B cell (primary cell): ENCODE data around the gene ACAP2. TPM values are rescaled to one million over a fixed set of nuclear protein-coding genes. Genes with fewer than 3 reads are reported as not detected.

Experiments used
- ATAC-seq: fragments of 200-7000 bp; cut with Tn5 transposase; one replicate; pipeline ENCODE4 v1.10.0; 2021; ENCODE audit warnings: low read depth, mild to moderate bottlenecking, moderate number of reproducible peaks, moderate library complexity
- CTCF ChIA-PET: fragments of 350-600 bp; sonication (Branson Sonifier 250); formaldehyde crosslinking; loops from one replicate; lab custom pipeline; 2021; ENCODE audit warnings: antibody characterized with exemption, inconsistent platforms; lab: Charles Lee
- POLR2A ChIA-PET: fragments of 350-600 bp; sonication (Branson Sonifier 250); formaldehyde crosslinking; loops from one replicate; lab custom pipeline; 2021; ENCODE audit warnings: antibody characterized with exemption; lab: Charles Lee
- DNase-seq: peaks from one replicate; pipeline ENCODE4 v3.0.0; 2013
- H2AFZ ChIP-seq: 2 replicates; pipeline ENCODE4 v1.6.1; 2012; ENCODE audit warnings: mild to moderate bottlenecking, low read depth, low read length; ENCODE audit not compliant: insufficient read depth, poor library complexity, severe bottlenecking
- H3K27ac ChIP-seq, 2 donors: 1 replicate in 1 of 2; 2 replicates in 1 of 2; pipeline ENCODE4 v1.5.1; 2012 to 2013; ENCODE audit warnings: low read length in 2 of 2, mild to moderate bottlenecking in 2 of 2, moderate library complexity in 1 of 2
- H3K27me3 ChIP-seq, 4 experiments: fragments of 200-600 bp in 1 of 4; sonication (generic) in 1 of 4; replicated peaks in 1 of 4; 1 replicate in 2 of 4; 2 replicates in 2 of 4; pipeline versions ENCODE4 v1.6.1 to v1.7.0; 2013 to 2016; ENCODE audit warnings: low read length in 3 of 4, mild to moderate bottlenecking in 2 of 4, mixed read lengths in 1 of 4, moderate library complexity in 1 of 4; ENCODE audit not compliant: insufficient read depth in 4 of 4, control insufficient read depth in 3 of 4; ENCODE audit errors: control extremely low read depth in 1 of 4
- H3K36me3 ChIP-seq, 2 experiments: replicated peaks in 1 of 2; 1 replicate in 1 of 2; 2 replicates in 1 of 2; pipeline versions ENCODE4 v1.6.1 to v1.7.1; 2013; ENCODE audit warnings: low read length in 1 of 2; ENCODE audit not compliant: insufficient read depth in 2 of 2, control insufficient read depth in 1 of 2; ENCODE audit errors: control extremely low read depth in 1 of 2, extremely low read depth in 1 of 2
- H3K4me1 ChIP-seq, 2 donors: fragments of 200-600 bp in 1 of 2; sonication (generic) in 1 of 2; 1 replicate in 1 of 2; 2 replicates in 1 of 2; pipeline versions ENCODE4 v1.5.1 to v1.6.1; 2013 to 2017; ENCODE audit warnings: low read length in 2 of 2; ENCODE audit not compliant: control insufficient read depth in 2 of 2, insufficient read depth in 2 of 2
- H3K4me2 ChIP-seq: replicated peaks from 2 replicates; pipeline ENCODE3; 2012; ENCODE audit warnings: mild to moderate bottlenecking, low read depth, low read length; ENCODE audit not compliant: poor library complexity, severe bottlenecking
- H3K4me3 ChIP-seq, 5 experiments: fragments of 200-600 bp in 1 of 5; sonication (generic) in 1 of 5; 1 replicate in 3 of 5; 2 replicates in 2 of 5; pipeline versions ENCODE4 v1.5.1 to v1.7.0; 2011 to 2016; ENCODE audit warnings: low read length in 4 of 5, mild to moderate bottlenecking in 4 of 5, low read depth in 2 of 5, control low read depth in 1 of 5, moderate library complexity in 1 of 5; ENCODE audit not compliant: insufficient read depth in 1 of 5; ENCODE audit errors: control extremely low read depth in 1 of 5, extremely low read depth in 1 of 5
- H3K79me2 ChIP-seq: fragments of 200-600 bp; sonication (generic); one replicate; pipeline ENCODE4 v1.6.0; 2016; ENCODE audit warnings: low read length; ENCODE audit not compliant: control insufficient read depth, insufficient read depth
- H3K9ac ChIP-seq: fragments of 200-600 bp; sonication (generic); 2 replicates; pipeline ENCODE4 v1.6.1; 2017; ENCODE audit warnings: mild to moderate bottlenecking, low read length, moderate library complexity
- H3K9me3 ChIP-seq, 3 donors: one replicate each; pipeline versions ENCODE4 v1.6.1 to v1.7.1; 2013; ENCODE audit warnings: low read length in 2 of 3; ENCODE audit not compliant: control insufficient read depth in 2 of 3, insufficient read depth in 1 of 3; ENCODE audit errors: control extremely low read depth in 1 of 3
- H4K20me1 ChIP-seq: 2 replicates; pipeline ENCODE4 v1.6.0; 2012; ENCODE audit warnings: mild to moderate bottlenecking, low read length; ENCODE audit not compliant: insufficient read depth, control insufficient read depth, poor library complexity, severe bottlenecking
- H3K27ac Mint-ChIP-seq: one replicate; pipeline ENCODE4 v1.8.0; 2021; ENCODE audit warnings: mixed read lengths
- H3K27me3 Mint-ChIP-seq: one replicate; pipeline ENCODE4 v1.8.0; 2021; ENCODE audit warnings: mixed read lengths
- H3K4me1 Mint-ChIP-seq: one replicate; pipeline ENCODE4 v1.8.0; 2021; ENCODE audit warnings: mixed read lengths
- H3K4me3 Mint-ChIP-seq: one replicate; pipeline ENCODE4 v1.8.0; 2021; ENCODE audit warnings: mixed read lengths
- H3K9me3 Mint-ChIP-seq: one replicate; pipeline ENCODE4 v1.8.0; 2022; ENCODE audit warnings: mixed read lengths; ENCODE audit not compliant: insufficient read depth
- EZH2 ChIP-seq: IDR thresholded peaks from 2 replicates; pipeline ENCODE4 v1.6.1; 2012; ENCODE audit warnings: borderline replicate concordance, low read depth, mild to moderate bottlenecking, moderate library complexity, low read length; ENCODE audit not compliant: insufficient read depth, poor library complexity, severe bottlenecking
- WGBS: methylation state at CpG from one replicate; pipeline ENCODE4 v1.1.5; 2013; ENCODE audit warnings: missing lambda C conversion rate; ENCODE audit not compliant: insufficient coverage; 5-methylcytosine and 5-hydroxymethylcytosine counted together
- intact Hi-C: fragments of 100-400 bp; cut with micrococcal nuclease; formaldehyde crosslinking; loops from one replicate; pipeline ENCODE4 v1.10.0; 2022
- polyA plus RNA-seq: library from polyadenylated mRNA; depleted of rRNA; stranded (reverse); fragments of >200 nt; gene quantifications from 2 replicates; pipeline ENCODE4 v1.2.3, GENCODE V29; 2012
- total RNA-seq, 2 donors: library from RNA; stranded (reverse); fragments of 120-200 nt in 1 of 2; gene quantifications; 1 replicate in 1 of 2; 2 replicates in 1 of 2; pipeline versions ENCODE4 v1.2.3 to v1.2.4, GENCODE V29; 2013 to 2022
- TF ChIP-seq, protein P1 (sequence below): fragments of 200-600 bp; IDR thresholded peaks from one replicate; pipeline ENCODE4 v1.8.0; 2022; ENCODE audit warnings: antibody characterized with exemption, mild to moderate bottlenecking

The ACAP2 gene
- total and polyA plus RNA-seq, 2 donors (not counting 1 experiment from before 2014, with no cell fraction given): 18.6 to 113 TPM

DNA sequence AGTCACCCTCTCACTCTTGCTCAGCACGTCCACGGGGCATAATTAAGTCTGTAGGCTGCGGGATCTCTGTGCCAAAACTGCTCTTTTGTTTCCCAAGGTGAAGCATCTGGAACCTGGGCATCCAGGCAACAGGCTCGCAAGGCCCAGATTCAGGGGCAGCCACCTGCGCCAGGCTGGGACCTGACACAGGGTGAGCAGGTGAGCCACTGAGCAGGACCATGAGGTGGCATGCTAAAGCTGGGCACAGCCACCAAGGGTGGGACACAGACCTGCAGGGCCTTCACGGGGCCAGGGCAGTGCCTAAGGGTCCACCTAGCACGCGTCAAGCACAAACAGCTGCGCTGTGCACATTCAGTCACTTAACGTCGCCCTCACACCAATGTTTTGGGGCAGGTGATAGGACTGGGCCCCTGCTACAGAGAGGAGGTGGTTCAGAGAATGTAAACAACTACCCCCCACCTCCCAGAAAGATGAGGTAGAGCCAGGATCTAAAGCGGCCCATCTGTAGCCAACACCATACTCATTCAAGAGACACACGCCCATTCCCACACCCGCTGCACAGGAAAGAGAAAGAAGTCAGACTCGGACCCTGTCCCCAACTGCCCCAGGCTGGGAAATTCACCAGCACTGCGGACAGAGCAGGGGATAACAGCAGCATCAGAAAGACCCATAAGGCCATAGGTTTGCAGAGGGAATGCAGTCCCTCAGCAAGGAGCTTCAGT is 188.2 kb downstream of the ACAP2 start:
- intact Hi-C loops: loop anchor here (5.0 kb wide), 1 partner anchor 107 kb away; no protein-coding TSS in a partner anchor
- no peaks in the 10 kb centered on the region for H3K79me2 ChIP-seq
- no peak overlapping the region for H3K4me3 Mint-ChIP-seq

DNA sequence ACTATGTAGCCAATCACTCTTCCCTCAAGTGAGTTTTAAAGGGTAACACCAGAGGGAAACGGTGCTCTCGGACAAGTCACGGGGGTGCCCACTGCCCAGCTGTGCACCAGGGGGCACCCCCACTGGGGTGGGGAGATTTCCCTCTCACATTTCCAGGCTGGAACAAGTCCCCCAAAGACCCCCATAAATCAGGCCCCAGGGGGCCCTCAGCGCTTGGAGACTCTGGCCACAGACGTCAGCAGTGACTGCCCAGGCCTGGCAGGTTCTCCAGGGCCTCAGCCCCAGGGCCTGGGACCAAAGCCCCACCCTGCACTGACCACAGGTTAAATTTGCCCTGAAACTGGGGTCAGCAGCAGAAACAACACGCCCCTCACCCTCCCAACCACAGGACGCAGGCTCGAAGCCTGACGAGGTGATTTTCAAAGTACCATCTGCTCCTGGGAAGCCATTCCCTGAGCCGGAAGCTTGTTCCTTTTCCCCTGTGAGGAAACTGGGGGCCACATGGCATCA is 188.8 kb downstream of the ACAP2 start:
- Histone ChIP-seq H3K36me3 (no peaks in the 10 kb centered on the region), H3K27me3 (no peaks in the 10 kb centered on the region), H4K20me1 (no peaks in the 10 kb centered on the region), H3K9me3 (no peaks in the 10 kb centered on the region), H3K27ac (no peak overlapping the region), H3K79me2 (no peaks in the 10 kb centered on the region), H3K9ac (no peak overlapping the region), H3K4me3 (no peak overlapping the region), H2AFZ (no peak overlapping the region), H3K4me2 (no peak overlapping the region), H3K4me1 (peaks cover 9 to 14% of the 10 kb centered on the region in 2 donors)
- TF ChIP-seq, protein P1, sequence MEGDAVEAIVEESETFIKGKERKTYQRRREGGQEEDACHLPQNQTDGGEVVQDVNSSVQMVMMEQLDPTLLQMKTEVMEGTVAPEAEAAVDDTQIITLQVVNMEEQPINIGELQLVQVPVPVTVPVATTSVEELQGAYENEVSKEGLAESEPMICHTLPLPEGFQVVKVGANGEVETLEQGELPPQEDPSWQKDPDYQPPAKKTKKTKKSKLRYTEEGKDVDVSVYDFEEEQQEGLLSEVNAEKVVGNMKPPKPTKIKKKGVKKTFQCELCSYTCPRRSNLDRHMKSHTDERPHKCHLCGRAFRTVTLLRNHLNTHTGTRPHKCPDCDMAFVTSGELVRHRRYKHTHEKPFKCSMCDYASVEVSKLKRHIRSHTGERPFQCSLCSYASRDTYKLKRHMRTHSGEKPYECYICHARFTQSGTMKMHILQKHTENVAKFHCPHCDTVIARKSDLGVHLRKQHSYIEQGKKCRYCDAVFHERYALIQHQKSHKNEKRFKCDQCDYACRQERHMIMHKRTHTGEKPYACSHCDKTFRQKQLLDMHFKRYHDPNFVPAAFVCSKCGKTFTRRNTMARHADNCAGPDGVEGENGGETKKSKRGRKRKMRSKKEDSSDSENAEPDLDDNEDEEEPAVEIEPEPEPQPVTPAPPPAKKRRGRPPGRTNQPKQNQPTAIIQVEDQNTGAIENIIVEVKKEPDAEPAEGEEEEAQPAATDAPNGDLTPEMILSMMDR: no peak
- TF ChIP-seq EZH2: no peak
- Mint-ChIP-seq H3K9me3 (no peaks in the 10 kb centered on the region), H3K27me3 (no peaks in the 10 kb centered on the region), H3K4me3 (no peak overlapping the region), H3K4me1 (peaks cover 30% of the 10 kb centered on the region), H3K27ac (no peak overlapping the region)
- intact Hi-C loops: no loop called here
- ChIA-PET CTCF (no interaction called here), POLR2A (interaction anchor here (0.5 kb wide), 1 partner anchor 97 kb away, joined by 3 read pairs; no protein-coding TSS in a partner anchor)
- WGBS: 100% methylated on average over 10 of the region's 10 CpGs
- ATAC-seq: no peak
- no peak for DNase-seq

More for the DNA sequence above, 188.2 kb downstream of the ACAP2 start:
- ChIA-PET CTCF (interaction anchor here (2.2 to 2.4 kb wide), 2 partner anchors 16 to 148 kb away, joined by 9 to 10 read pairs; partner anchors contain the start of gene XXYLT1), POLR2A (no interaction called here)
- H3K9me3 Mint-ChIP-seq: no peaks in the 10 kb centered on the region
- Histone ChIP-seq H4K20me1 (no peaks in the 10 kb centered on the region), H3K4me2 (no peak overlapping the region), H3K9me3 (no peaks in the 10 kb centered on the region), H2AFZ (no peak overlapping the region), H3K4me1 (peaks cover 15 to 20% of the 10 kb centered on the region in 2 donors), H3K27ac (no peak overlapping the region), H3K9ac (no peak overlapping the region), H3K27me3 (no peaks in the 10 kb centered on the region), H3K4me3 (no peak overlapping the region), H3K36me3 (no peaks in the 10 kb centered on the region)
- no peak for TF ChIP-seq EZH2
- TF ChIP-seq, protein P1: no peak
- peaks cover 32% of the 10 kb centered on the region for H3K4me1 Mint-ChIP-seq
- no peaks in the 10 kb centered on the region for H3K27me3 Mint-ChIP-seq
- ATAC-seq (no peak), DNase-seq (no peak)
- 95% methylated on average over 13 of the region's 16 CpGs for WGBS
- H3K27ac Mint-ChIP-seq: no peak overlapping the region
